DMS153 treated with DMSO at 0.1 percent for 48 hours (cell line): ENCODE measurements around the gene DNER.
A peak's percentile ranks its signal among the peaks of the same experiment; 100 is the strongest.
"Not testable (repeated sequence)": the region's sequence is repeated elsewhere in the genome, so short reads cannot be mapped to it uniquely, and the experiment has no call there.

Source experiments
- DNase-seq: peaks from one replicate; lab custom pipeline; 2025; ENCODE audit not compliant: unreplicated experiment; lab: John Stamatoyannopoulos, UW

DNER gene

DNA sequence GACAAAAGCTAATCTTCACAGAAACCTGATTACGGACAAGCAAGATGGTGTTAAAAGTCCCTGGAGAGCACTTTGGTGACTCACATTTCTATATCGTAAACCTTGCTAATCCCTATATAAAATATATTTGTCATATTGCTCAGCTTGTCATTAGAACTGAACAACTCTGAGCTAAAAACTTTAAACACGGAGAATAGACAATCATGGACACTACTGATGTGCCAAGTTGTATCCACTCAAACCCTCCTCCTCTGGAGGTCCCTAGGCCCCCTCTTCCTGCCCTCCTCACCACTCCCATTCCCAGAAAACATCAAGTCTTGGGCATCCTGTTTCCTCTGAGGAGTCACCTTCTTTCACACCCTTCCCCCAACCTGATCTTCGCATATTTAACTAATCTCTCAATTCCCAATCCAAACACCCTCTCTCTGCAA lies 304.6 kb downstream of the DNER start:
- DNase-seq: no peak

DNA sequence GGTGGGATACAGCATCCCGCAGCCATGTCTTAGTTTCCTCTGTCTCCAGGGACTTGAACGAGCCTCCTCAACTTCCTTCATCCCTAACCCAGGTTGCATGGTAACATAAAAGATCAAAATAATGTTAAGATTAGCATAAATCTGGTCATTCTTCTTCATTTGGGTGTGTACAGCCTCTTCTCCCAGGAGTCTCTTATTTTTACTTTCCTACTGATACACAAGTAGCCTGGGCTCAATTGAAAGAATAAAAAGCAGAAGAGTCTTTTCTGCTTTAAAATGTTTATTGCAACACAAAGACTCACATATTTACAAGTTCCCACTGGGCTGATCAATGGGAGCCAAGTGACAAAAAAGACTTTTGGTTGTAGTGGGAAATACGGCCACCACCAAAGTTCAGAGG lies 305.4 kb downstream of the DNER start:
- no peak for DNase-seq

GRCh38 chr2:229408356-229408755 lies 306.0 kb downstream of the DNER start:
- DNase-seq: peak; percentile 31

DNA sequence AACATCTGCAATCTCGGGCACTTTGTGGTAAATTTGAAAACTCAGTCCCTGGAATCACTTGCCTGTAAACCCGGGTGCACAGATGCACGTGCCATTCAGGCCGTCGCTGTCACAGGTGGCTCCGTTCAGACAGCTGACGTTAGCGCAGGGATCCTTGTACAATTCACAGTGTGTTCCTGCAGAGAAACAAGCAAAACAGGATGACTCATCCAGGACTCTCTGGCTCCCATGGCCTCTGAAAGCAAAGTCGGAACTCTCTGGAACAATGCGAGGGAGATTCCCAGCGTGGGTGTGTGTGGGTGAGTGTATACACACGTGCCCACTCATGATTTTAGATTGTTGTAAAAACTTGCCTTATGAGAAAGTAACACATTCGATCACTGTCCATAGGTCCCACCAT lies 307.2 kb downstream of the DNER start:
- peak; percentile 78 for DNase-seq

- no peak for DNase-seq
Observed at GRCh38 chr2:229405796-229406195, 308.6 kb downstream of the DNER start.

- DNase-seq: no peak
Observed at GRCh38 chr2:229403296-229403695, 311.1 kb downstream of the DNER start.

DNA sequence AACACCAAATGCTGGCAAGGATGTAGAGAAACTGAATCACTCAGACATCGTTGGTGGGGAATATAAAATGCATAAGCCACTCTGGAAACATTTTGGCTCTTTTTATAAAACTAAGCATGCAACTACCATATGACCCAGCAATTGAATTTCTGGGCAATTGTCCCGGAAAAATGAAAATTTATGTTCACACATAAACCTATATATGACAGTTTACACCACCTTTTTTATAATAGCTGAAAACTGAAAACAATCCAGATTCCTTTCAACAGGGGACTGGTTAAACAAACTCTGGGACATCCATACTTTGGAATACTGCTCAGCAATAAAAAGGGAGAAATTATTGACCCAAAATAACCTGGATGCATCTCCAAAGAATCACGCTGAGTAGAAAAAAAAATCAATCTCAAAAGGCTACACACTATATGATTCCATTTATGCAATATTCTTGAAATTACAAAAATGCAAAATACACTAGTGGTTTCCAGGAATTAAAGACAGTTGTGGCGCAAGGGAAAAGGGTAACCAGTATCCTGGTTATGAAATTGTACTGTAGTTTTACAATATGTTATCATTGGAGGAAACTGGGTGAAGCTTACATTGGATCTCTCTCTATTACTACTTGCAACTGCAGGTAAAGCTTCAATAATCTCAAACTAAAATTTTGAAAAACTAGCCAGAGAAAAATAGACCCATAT lies 313.0 kb downstream of the DNER start:
- no peak for DNase-seq

GRCh38 chr2:229393926-229394325 lies 320.4 kb downstream of the DNER start:
- no peak for DNase-seq

- no peak for DNase-seq
Observed at GRCh38 chr2:229392196-229392595, 322.2 kb downstream of the DNER start.

- DNase-seq: no peak
Observed at GRCh38 chr2:229388731-229389130, 325.6 kb downstream of the DNER start.

DNA sequence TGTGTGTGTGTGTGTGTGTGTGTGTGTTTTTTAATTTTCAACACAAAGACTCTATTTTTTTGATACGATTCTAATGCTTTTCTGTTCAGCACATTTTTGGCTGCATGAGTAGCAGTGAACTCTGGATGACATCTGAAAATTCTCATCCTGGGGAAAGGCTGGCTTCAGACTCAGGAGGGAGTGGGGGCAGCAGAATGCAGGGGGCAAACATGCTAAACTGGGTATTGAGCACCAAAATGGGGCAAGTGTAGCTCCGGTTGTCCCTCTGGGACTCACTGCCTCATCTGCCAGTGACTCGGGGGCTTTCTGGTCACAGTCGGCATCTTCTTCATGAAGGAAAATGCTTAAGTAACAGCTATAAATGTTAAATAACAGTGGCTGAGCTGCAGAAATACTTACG lies 326.5 kb downstream of the DNER start:
- DNase-seq: no peak

DNA sequence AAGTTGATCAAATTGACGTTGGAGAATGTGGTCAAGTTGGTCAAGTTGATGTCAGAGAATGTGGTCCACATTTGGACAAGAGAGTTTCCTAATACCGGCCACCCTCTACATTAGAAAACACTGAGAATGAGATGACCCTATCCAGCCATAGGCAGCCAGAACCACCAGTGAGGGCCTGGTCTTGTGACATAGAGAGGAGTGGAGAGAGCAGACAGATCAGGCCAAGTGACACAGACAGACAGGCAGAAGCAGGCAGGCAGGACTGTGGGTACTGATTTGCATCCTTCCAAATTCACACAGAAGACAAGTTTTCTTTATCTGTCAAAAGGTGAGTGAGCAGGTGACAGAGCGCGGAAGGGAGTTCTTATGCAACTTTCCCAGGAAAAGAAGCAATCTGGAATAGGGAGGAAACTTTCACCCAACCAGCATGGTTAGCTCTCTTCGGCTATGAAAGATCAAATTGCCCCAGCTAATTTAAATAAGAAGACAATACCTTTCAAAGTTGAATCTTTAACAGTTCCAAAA lies 334.2 kb downstream of the DNER start:
- no peak for DNase-seq

DNA sequence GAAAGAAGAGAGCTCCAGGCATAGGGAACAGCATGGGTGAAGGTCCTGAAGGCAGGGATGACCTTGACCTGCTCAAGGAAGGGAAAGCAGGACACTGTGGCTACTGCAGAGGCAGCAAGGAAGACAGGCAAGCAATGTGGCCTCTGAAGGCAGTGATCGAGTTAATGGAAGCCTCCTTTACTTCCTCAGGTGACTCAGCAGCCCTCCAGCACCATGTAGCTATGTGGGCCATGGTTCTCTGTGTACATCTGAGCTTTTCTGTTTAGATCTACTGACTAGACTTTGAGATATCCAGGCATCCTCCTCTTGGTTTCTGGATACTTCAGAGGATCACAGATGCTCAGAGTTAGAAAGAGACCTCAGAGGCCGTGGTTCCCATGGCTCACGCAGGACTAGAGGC lies 336.0 kb downstream of the DNER start:
- DNase-seq: no peak

DNA sequence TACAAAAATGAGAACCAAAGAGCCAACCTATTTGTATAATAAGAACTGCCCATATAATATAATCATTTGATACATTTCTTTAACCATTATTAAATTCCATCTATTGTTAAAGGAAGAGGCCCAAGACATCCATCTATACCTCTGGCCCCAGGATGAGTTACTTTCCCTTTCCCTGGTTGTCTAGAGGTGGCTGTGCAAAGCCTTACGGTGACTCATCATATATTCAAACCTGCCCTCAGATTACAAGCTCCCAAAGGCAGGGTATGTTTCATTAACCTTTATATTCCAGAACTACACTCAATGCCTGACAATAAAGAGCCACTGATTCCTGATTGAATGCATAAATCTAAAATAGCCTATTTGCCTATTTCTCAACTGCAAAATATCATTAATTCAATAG lies 337.5 kb downstream of the DNER start:
- no peak for DNase-seq

GRCh38 chr2:229375251-229375650 lies 339.1 kb downstream of the DNER start:
- no peak for DNase-seq

GRCh38 chr2:229373311-229373710 lies 341.0 kb downstream of the DNER start:
- not testable (repeated sequence) for DNase-seq

DNA sequence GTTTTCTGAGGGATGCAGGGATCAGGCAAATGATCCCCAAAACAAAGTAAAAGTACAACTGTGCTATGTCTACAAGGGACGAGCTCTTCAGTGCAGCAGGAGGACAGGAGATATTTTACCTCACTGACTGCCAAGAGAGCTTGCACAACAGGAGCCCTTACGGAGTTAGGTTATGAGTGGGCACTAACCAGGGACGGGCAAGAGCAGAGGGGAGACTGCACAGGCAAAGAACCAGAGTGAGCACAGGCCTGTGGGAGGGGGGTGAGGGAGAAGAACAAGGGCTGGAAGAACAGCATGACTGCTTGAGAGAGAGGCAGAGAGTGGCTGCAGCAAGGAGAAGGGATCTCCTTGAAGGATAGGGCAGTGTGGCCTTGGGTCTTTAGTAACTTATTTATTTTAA lies 342.1 kb downstream of the DNER start:
- no peak for DNase-seq

GRCh38 chr2:229371086-229371485 lies 343.3 kb downstream of the DNER start:
- DNase-seq: no peak

DNA sequence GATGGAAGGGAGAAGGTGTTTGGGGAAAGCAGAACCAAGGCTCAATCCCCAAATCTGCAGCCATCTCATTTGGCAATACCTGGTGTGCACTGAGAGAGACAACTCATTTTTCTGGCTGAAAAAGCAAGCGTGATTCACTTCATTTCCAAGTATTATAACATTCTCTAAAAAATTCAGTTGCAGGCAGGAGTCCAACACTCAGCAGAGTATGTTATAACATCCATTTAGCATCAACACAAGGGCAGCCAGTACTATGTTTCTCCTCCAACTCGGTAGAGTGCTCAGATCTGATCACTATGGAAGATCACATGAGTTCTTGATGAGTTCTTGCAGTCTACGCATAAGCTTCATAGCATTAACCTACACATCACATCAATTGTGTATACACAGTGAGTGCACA lies 343.8 kb downstream of the DNER start:
- no peak for DNase-seq

- DNase-seq: no peak
Observed at GRCh38 chr2:229363185-229363814, 351.1 kb downstream of the DNER start.

DNA sequence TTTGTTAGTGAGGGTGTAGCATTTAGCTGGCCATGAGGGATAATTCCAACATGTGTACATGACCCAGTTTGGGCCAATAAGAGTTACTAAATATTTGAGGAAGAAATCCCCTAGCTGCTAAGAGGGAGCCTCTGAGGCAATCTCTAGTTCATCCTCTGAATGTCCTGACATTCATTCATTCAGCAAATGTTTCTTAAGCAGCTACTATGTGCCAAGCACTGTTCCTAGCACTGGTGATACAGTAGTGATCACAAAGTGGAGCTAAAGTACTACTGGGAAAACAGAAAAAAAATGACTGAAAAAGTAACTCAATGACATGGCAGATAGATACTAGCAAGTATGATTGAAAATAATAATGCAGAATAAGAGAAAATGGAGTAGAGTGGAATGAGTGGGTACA lies 363.5 kb downstream of the DNER start:
- no peak for DNase-seq

DNA sequence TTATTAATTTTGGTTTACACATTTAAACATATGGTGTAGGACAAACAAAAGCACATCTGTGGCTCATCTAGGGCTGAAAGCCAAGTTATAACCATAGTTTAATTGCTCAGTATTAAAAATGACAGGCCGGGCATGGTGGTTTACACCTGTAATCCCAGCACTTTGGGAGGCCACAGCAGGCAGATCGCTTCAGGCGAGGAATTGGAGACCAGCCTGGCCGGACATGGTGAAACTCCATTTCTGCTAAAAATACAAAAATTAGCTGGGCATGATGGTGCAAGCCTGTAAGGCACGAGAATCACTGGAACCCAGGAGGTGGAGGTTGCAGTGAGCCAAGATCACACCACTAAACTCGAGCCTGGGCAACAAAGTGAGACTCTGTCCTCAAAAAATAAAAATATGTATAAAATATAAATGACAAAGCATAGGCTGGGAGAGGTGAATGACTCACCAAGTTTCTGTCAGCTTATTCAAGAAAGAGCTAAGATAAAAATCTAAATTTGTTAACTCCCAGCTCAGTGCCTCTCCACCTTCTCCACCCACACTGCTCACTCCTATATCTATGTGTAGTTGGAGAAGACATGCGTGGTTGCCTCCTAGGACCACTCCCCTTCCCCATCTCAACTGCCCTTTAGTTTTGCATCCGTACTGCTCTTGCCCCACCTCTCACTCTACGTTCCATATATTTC lies 364.1 kb downstream of the DNER start:
- DNase-seq: no peak
